ENCODE measurements around the gene DCDC2C.
"Not testable (repeated sequence)": the region's sequence is repeated elsewhere in the genome, so short reads cannot be mapped to it uniquely, and the experiment has no call there.

The DCDC2C gene

GRCh38 chr2:3703236-3703756 lies at the start of gene DCDC2C:
Gene DCDC2C, plus strand, starts transcription at chr2:3703575. Its CDS starts 177 bp downstream, at chr2:3703752.
- no peak for DNase-seq

GRCh38 chr2:3654011-3654410 lies 49.4 kb upstream of the DCDC2C start:
- DNase-seq: no peak

GRCh38 chr2:3654531-3655225 lies 48.7 kb upstream of the DCDC2C start:
- no peak for DNase-seq

- DNase-seq: no peak
Measured at GRCh38 chr2:3655871-3656761, 47.3 kb upstream of the DCDC2C start.

GRCh38 chr2:3656762-3657721 lies 46.3 kb upstream of the DCDC2C start:
- DNase-seq: no peak

GRCh38 chr2:3657881-3658280 lies 45.5 kb upstream of the DCDC2C start, which contains the start of gene ALLC:
Gene ALLC, plus strand, starts transcription at chr2:3658200. Its CDS starts 12,958 bp downstream, at chr2:3671158.
- no peak for DNase-seq

- no peak for DNase-seq
Measured at GRCh38 chr2:3659447-3660432, 43.6 kb upstream of the DCDC2C start.

- DNase-seq: not testable (repeated sequence)
Measured at GRCh38 chr2:3660640-3661039, 42.7 kb upstream of the DCDC2C start.

- DNase-seq: no peak
Measured at GRCh38 chr2:3661149-3661660, 42.2 kb upstream of the DCDC2C start.

- no peak for DNase-seq
Measured at GRCh38 chr2:3662239-3662638, 41.1 kb upstream of the DCDC2C start.

GRCh38 chr2:3664118-3664517 lies 39.3 kb upstream of the DCDC2C start:
- DNase-seq: no peak

GRCh38 chr2:3664925-3665324 lies 38.5 kb upstream of the DCDC2C start:
- DNase-seq: no peak

- no peak for DNase-seq
Measured at GRCh38 chr2:3665886-3666612, 37.3 kb upstream of the DCDC2C start.

- DNase-seq: no peak
Measured at GRCh38 chr2:3666613-3666975, 36.8 kb upstream of the DCDC2C start.

- DNase-seq: no peak
Measured at GRCh38 chr2:3667151-3667631, 36.2 kb upstream of the DCDC2C start.

GRCh38 chr2:3669656-3670055 lies 33.7 kb upstream of the DCDC2C start:
- no peak for DNase-seq

- DNase-seq: no peak
Measured at GRCh38 chr2:3670376-3670775, 33.0 kb upstream of the DCDC2C start.

- no peak for DNase-seq
Measured at GRCh38 chr2:3670941-3671340, 32.4 kb upstream of the DCDC2C start.

- DNase-seq: no peak
Measured at GRCh38 chr2:3672861-3673678, 30.3 kb upstream of the DCDC2C start.

All from CD4-positive, alpha-beta T cell treated with Interleukin-6 for 4 hours (primary cell).